Astrocyte (in vitro differentiated cells and primary cell): ENCODE results near the gene MYORG.

ENCODE experiments used
- EZH2 ChIP-seq: IDR thresholded peaks from 2 replicates; pipeline ENCODE4 v1.6.1; 2012; ENCODE audit warnings: mild to moderate bottlenecking, low read length, inconsistent platforms; ENCODE audit not compliant: insufficient read depth
- TF ChIP-seq, protein P1 (sequence below): IDR thresholded peaks from 2 replicates; pipeline ENCODE4 v1.5.1; 2011; ENCODE audit warnings: low read depth, mild to moderate bottlenecking, inconsistent platforms, low read length, moderate library complexity; ENCODE audit not compliant: insufficient read depth

DNA sequence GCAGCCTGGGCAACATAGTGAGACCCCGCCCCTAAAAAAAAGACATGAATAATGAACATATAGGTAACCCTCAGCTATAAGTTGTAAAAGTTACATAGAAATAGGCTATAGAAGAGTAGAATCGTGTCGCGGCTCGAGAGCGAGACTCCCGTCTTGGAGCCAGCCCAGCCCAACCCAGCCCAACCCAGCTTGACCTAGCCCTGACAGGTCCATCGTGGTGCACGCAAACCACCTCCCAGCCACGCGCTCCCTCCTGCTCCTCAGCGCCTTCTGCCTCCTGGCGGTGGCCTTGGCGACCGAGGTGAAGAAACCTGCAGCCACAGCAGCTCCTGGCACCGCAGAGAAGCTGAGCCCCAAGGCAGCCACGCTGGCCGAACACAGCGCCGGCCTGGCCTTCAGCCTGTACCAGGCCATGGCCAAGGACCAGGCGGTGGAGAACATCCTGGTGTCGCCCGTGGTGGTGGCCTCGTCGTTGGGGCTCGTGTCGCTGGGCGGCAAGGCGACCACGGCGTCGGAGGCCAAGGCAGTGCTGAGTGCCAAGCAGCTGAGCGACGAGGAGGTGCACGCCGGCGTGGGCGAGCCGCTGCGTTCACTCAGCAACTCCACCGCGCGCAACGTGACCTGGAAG is 58.4 kb downstream of the MYORG start:
- TF ChIP-seq, protein P1, sequence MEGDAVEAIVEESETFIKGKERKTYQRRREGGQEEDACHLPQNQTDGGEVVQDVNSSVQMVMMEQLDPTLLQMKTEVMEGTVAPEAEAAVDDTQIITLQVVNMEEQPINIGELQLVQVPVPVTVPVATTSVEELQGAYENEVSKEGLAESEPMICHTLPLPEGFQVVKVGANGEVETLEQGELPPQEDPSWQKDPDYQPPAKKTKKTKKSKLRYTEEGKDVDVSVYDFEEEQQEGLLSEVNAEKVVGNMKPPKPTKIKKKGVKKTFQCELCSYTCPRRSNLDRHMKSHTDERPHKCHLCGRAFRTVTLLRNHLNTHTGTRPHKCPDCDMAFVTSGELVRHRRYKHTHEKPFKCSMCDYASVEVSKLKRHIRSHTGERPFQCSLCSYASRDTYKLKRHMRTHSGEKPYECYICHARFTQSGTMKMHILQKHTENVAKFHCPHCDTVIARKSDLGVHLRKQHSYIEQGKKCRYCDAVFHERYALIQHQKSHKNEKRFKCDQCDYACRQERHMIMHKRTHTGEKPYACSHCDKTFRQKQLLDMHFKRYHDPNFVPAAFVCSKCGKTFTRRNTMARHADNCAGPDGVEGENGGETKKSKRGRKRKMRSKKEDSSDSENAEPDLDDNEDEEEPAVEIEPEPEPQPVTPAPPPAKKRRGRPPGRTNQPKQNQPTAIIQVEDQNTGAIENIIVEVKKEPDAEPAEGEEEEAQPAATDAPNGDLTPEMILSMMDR, result no peak
- no peak for TF ChIP-seq EZH2
